Ishikawa (cell line): Measurements from ENCODE around the gene NCOA1.

Experiments used
- CEBPB ChIP-seq: IDR thresholded peaks from 2 replicates; pipeline ENCODE4 v1.6.1; 2012
- CREB1 ChIP-seq: IDR thresholded peaks from 2 replicates; pipeline ENCODE4 v1.6.1; 2012; ENCODE audit warnings: low read depth
- EGR1 ChIP-seq: IDR thresholded peaks from 2 replicates; pipeline ENCODE4 v1.6.1; 2012
- EP300 ChIP-seq: IDR thresholded peaks from 2 replicates; pipeline ENCODE4 v1.6.1; 2012; ENCODE audit warnings: borderline replicate concordance
- FOXM1 ChIP-seq: IDR thresholded peaks from 2 replicates; pipeline ENCODE4 v1.6.1; 2012; ENCODE audit warnings: low read depth, borderline replicate concordance
- MAX ChIP-seq: IDR thresholded peaks from 2 replicates; pipeline ENCODE4 v1.6.1; 2012
- NFIC ChIP-seq: IDR thresholded peaks from 2 replicates; pipeline ENCODE4 v1.6.1; 2012
- RAD21 ChIP-seq: IDR thresholded peaks from 2 replicates; pipeline ENCODE4 v1.6.1; 2012; ENCODE audit warnings: low read depth
- REST ChIP-seq: IDR thresholded peaks from 2 replicates; pipeline ENCODE4 v1.6.1; 2012; ENCODE audit warnings: low read depth, mild to moderate bottlenecking
- TAF1 ChIP-seq: IDR thresholded peaks from 2 replicates; pipeline ENCODE4 v1.6.1; 2012; ENCODE audit warnings: low read depth, mild to moderate bottlenecking
- TCF12 ChIP-seq: IDR thresholded peaks from 2 replicates; pipeline ENCODE4 v1.6.1; 2012; ENCODE audit warnings: low read depth
- TEAD4 ChIP-seq: IDR thresholded peaks from 2 replicates; pipeline ENCODE4 v1.6.1; 2012
- USF1 ChIP-seq: IDR thresholded peaks from 2 replicates; pipeline ENCODE4 v1.6.1; 2012
- YY1 ChIP-seq: IDR thresholded peaks from 2 replicates; pipeline ENCODE4 v1.6.1; 2012; ENCODE audit warnings: low read depth
- ZBTB7A ChIP-seq: IDR thresholded peaks from 2 replicates; pipeline ENCODE4 v1.6.1; 2012; ENCODE audit warnings: low read depth

The NCOA1 gene

GRCh38 chr2:24515831-24516230, 24.8 kb downstream of the NCOA1 start:
- no peak for TF ChIP-seq TAF1
- TF ChIP-seq CREB1, result no peak
- TF ChIP-seq NFIC, result no peak
- TF ChIP-seq MAX, result no peak
- no peak for TF ChIP-seq ZBTB7A
- TF ChIP-seq TCF12, result no peak
- TF ChIP-seq FOXM1, result no peak
- no peak for TF ChIP-seq USF1
- TF ChIP-seq CEBPB, result no peak
- no peak for TF ChIP-seq REST
- TF ChIP-seq EGR1, result no peak
- no peak for TF ChIP-seq EP300
- no peak for TF ChIP-seq YY1
- TF ChIP-seq TEAD4, result no peak

GRCh38 chr2:24517247-24517646, 26.2 kb downstream of the NCOA1 start:
- no peak for TF ChIP-seq CEBPB

GRCh38 chr2:24520175-24520574, 29.1 kb downstream of the NCOA1 start:
- no peak for TF ChIP-seq CEBPB
- TF ChIP-seq EGR1, result no peak
- TF ChIP-seq EP300, result no peak
- TF ChIP-seq NFIC, result no peak
- TF ChIP-seq TAF1, result no peak
- TF ChIP-seq REST, result no peak
- TF ChIP-seq ZBTB7A, result no peak

GRCh38 chr2:24521162-24521857, 30.3 kb downstream of the NCOA1 start:
- TF ChIP-seq RAD21, result no peak
- no peak for TF ChIP-seq YY1
- TF ChIP-seq USF1, result no peak
- no peak for TF ChIP-seq NFIC
- TF ChIP-seq REST, result no peak

- TF ChIP-seq NFIC, result no peak
- no peak for TF ChIP-seq EP300
- no peak for TF ChIP-seq MAX
- TF ChIP-seq ZBTB7A, result no peak
- no peak for TF ChIP-seq TAF1
- TF ChIP-seq CREB1, result no peak
- TF ChIP-seq YY1, result no peak
- TF ChIP-seq REST, result no peak
- no peak for TF ChIP-seq TEAD4
Measured at GRCh38 chr2:24521975-24522639, 31.1 kb downstream of the NCOA1 start.
